Stimulated activated CD4-positive, alpha-beta T cell treated with anti-CD3 and anti-CD28 coated beads, Interleukin-12 subunit alpha, Interleukin-12 subunit beta, amount 100 ng/mL, for 24 hours (primary cell): Measurements from ENCODE around the gene CARS2.
A peak's percentile ranks its signal among the peaks of the same experiment; 100 is the strongest.
"Not testable (repeated sequence)": the region's sequence is repeated elsewhere in the genome, so short reads cannot be mapped to it uniquely, and the experiment has no call there.

Experiments used
- DNase-seq, 2 experiments: peaks; one replicate each; pipeline ENCODE4 v3.0.0-alpha.2; 2020; ENCODE audit warnings: low read depth in 2 of 2

Gene CARS2

GRCh38 chr13:110705826-110706569 is at the start of gene CARS2:
Gene CARS2, minus strand, starts transcription at chr13:110706116. Its CDS starts 23 bp downstream, at chr13:110706093.
- peak; percentile 90 to 92 for DNase-seq

GRCh38 chr13:110748271-110748670 is 42.4 kb upstream of the CARS2 start:
- DNase-seq = no peak

GRCh38 chr13:110746438-110746837 is 40.5 kb upstream of the CARS2 start:
- no peak for DNase-seq

DNA sequence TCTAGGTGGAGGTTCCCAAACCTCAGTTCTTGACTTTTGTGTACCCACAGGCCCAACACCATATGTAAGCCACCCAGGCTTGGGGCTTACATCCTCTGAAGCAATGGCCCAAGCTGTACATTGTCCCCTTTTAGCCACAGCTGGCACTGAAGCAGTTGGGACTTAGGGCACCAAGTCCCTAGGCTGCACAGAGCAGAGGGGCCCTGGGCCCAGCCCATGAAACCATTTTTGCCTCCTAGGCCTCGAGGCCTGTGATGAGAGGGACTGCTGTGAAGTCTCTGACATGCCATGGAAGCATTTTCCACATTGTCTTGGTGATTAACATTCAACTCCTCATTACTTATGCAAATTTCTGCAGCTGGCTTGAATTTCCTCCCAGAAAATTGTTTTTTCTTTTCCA is 37.8 kb upstream of the CARS2 start:
- no peak for DNase-seq

GRCh38 chr13:110737555-110737954 is 31.6 kb upstream of the CARS2 start:
- no peak for DNase-seq

DNA sequence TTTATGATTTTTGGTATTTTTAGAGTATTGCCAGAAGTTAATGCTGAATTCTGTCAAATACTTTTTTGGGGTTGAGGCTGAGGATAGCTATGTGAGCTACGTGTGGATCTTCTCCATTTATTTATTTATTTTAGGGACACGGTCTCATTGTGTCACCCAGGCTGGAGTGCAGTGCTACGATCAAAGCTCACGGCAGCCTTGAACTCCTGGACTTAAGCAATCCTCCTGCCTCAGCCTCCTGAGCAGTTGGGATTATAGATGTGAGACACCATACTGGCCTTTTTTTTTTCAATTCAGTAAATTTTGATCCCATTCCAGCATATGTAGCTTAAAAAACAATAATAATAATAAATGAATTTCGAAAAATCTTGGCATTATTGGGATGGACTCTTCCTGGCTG is 28.6 kb upstream of the CARS2 start:
- no peak for DNase-seq

GRCh38 chr13:110731072-110731471 is 25.2 kb upstream of the CARS2 start:
- no peak for DNase-seq

- DNase-seq = peak; percentile 18 to 56
These were observed 20.8 kb upstream of the CARS2 start for GRCh38 chr13:110726726-110727125.

DNA sequence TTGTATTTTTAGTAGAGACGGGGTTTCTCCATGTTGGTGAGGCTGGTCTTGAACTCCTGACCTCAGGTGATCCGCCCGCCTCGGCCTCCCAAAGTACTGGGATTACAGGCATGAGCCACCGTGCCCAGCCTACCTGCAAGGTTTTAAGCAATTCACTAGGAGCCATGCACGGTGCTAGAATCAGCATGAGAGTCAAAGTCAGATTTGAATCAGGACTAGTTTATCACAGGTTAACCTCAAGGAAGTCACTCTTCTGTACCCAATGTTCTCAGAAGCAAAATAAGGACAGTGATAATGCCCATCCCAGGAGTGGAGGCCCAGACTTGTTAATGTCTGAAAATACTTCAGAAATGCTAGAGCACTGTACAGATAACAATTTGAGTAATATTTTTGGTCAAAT is 20.2 kb upstream of the CARS2 start:
- DNase-seq = not testable (repeated sequence)

GRCh38 chr13:110723598-110723997 is 17.7 kb upstream of the CARS2 start:
- DNase-seq = no peak

- DNase-seq = no peak
These were observed 17.1 kb upstream of the CARS2 start for GRCh38 chr13:110722971-110723370.

- DNase-seq = no peak
These were observed 13.3 kb upstream of the CARS2 start for GRCh38 chr13:110719036-110719710.

- peak in 1 of 2 experiments; percentile 12 for DNase-seq
These were observed 10.3 kb upstream of the CARS2 start for GRCh38 chr13:110716247-110716515.

- peak; percentile 91 to 93 for DNase-seq
These were observed 9.7 kb upstream of the CARS2 start for GRCh38 chr13:110715395-110716246.

- DNase-seq = peak; percentile 11 to 41
These were observed 9.0 kb upstream of the CARS2 start for GRCh38 chr13:110714797-110715394.

DNA sequence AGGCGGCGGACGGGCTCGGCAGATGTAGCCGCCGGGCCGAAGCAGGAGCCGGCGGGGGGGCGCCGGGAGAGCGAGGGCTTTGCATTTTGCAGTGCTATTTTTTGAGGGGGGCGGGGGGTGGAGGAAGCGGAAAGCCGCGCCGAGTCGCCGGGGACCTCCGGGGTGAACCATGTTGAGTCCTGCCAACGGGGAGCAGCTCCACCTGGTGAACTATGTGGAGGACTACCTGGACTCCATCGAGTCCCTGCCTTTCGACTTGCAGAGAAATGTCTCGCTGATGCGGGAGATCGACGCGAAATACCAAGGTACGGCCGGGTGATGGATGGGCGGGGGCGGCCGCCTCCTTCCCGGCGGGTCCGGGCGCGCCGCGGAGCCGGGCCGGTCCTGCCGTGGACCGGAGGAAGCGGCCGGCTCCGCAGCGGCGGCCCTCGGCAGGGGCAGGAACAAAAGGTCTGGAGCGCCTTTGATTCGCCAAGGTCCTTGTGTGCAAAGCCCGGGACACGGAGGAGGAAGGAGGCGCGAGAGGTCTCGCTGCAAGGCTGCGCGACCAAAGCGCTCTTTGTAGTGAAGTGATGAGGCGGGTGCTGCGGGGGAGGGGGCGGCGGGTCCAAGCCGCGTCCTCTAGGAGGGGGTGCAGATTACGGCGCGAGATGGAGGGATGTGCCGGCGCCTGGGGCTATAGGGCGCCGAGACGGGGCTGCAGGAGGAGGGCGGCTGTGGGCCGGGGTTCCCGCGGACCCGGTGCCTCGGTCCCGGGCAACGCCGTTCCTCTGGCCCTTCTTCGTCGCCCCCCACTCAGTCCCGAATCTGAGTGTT is 8.3 kb upstream of the CARS2 start:
- peak; percentile 37 to 49 for DNase-seq

GRCh38 chr13:110713642-110713952 is 7.7 kb upstream of the CARS2 start, which contains the start of gene ING1:
Gene ING1, plus strand, starts transcription at chr13:110713700. Its CDS starts 450 bp downstream, at chr13:110714150.
- no peak for DNase-seq

DNA sequence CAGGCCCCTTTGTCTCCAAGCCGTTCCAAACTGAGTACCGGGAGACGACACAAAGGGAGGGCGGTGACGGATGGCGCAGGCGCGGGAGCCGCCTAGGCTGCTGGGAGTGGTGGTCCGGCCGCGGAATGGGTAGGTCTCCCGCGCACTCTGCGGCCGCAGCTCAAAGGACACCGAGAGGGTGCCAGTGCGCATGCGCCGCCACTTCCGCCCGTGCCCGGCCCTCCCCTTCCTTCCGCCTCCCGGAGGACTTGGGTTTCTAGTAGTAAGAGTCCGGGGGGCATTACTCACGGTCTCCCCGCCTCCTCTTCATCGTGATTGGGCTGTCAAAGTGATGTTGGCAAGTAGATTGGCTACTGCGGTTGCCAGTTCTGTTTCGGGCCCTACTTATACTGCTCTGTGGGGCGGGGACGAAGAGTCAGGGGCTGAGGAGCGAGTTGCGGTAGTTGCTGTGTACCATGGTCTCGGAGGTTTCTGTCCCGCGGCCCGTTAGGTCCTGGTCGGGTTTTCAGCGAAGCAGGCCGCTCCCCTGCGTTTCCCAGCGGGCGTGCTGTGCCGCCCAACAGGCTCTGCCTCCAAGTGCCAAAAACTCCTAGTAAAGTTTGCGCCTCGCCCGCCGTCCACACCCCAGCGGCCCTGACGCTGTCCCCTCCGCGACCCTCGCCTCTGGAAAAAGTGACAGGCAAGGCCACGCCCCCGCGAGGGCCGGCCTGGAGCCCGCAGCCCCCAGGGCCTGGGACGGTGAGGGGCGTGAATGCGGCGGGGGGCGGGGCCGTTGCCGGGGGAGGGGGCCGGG is 7.1 kb upstream of the CARS2 start:
- peak; percentile 98 to 99 for DNase-seq

- DNase-seq = peak; percentile 72 to 76
These were observed 6.3 kb upstream of the CARS2 start for GRCh38 chr13:110712081-110712848.
